MCF 10A (cell line): ENCODE measurements around the gene GNAI3. TPM values are rescaled to one million over a fixed set of nuclear protein-coding genes. Genes with fewer than 3 reads are reported as not detected.

ENCODE experiments used
- BruUV-seq: library from RNA; stranded (reverse); fragments of 400-500 nt; replicated peaks from 2 replicates; lab custom pipeline; 2021; lab: Mats Ljungman, UMichigan
- CTCF ChIA-PET: fragments of 300-600 bp; sonication (Branson Sonifier 250); formaldehyde crosslinking; extraction: SDS; loops from one replicate; lab custom pipeline; 2021; ENCODE audit warnings: antibody characterized with exemption, inconsistent platforms; lab: Yijun Ruan, JAX
- POLR2A ChIA-PET: fragments of 300-600, 350-650 bp; sonication (Branson Sonifier 250); formaldehyde crosslinking; extraction: SDS; loops from one replicate; lab custom pipeline; 2020; ENCODE audit warnings: antibody characterized with exemption, inconsistent platforms; lab: Yijun Ruan, JAX
- DNase-seq: peaks from one replicate; pipeline ENCODE4 v3.0.0-alpha.2; 2018; ENCODE audit not compliant: unreplicated experiment
- H3K27ac Mint-ChIP-seq: one replicate; pipeline ENCODE4 v1.8.0; 2022; ENCODE audit warnings: mild to moderate bottlenecking, low read depth, mixed read lengths; ENCODE audit not compliant: unreplicated experiment
- H3K27me3 Mint-ChIP-seq: one replicate; pipeline ENCODE4 v1.8.0; 2022; ENCODE audit warnings: mixed read lengths; ENCODE audit not compliant: insufficient read depth, unreplicated experiment
- H3K36me3 Mint-ChIP-seq: one replicate; pipeline ENCODE4 v1.8.0; 2022; ENCODE audit warnings: mild to moderate bottlenecking, moderate library complexity, mixed read lengths; ENCODE audit not compliant: insufficient read depth, unreplicated experiment
- H3K4me1 Mint-ChIP-seq: one replicate; pipeline ENCODE4 v1.8.0; 2022; ENCODE audit warnings: mixed read lengths; ENCODE audit not compliant: insufficient read depth, unreplicated experiment
- H3K4me3 Mint-ChIP-seq: one replicate; pipeline ENCODE4 v1.8.0; 2022; ENCODE audit warnings: mild to moderate bottlenecking, moderate library complexity, mixed read lengths; ENCODE audit not compliant: unreplicated experiment
- H3K9me3 Mint-ChIP-seq: one replicate; pipeline ENCODE4 v1.8.0; 2022; ENCODE audit warnings: mixed read lengths; ENCODE audit not compliant: unreplicated experiment
- CTCF ChIP-seq: fragments of 200-600 bp; IDR thresholded peaks from one replicate; pipeline ENCODE4 v1.8.0; 2022; ENCODE audit warnings: antibody characterized with exemption, mild to moderate bottlenecking; ENCODE audit not compliant: unreplicated experiment
- intact Hi-C: fragments of 100-400 bp; cut with micrococcal nuclease; formaldehyde crosslinking; loops from 2 replicates; pipeline ENCODE4 v1.14.1; 2022
- total RNA-seq: library from RNA; stranded (reverse); gene quantifications from 2 replicates; pipeline ENCODE4 v1.2.3, GENCODE V29; 2022

Gene GNAI3
- total RNA-seq, 1 experiment from 2014 or later = 8.0 TPM

- Mint-ChIP-seq H3K36me3 (no peaks in the 10 kb centered on the region), H3K4me3 (no peak overlapping the region), H3K27ac (no peak overlapping the region), H3K9me3 (no peaks in the 10 kb centered on the region), H3K27me3 (peaks cover 11% of the 10 kb centered on the region), H3K4me1 (no peaks in the 10 kb centered on the region)
- POLR2A ChIA-PET = interaction anchor here (1.2 kb wide), 1 partner anchor 24 kb away, joined by 4 read pairs; the partner anchor contains the start of gene CYB561D1
- intact Hi-C loops = no loop called here
- CTCF ChIA-PET = interaction anchor here (1.5 to 40.0 kb wide), 4 partner anchors 12 to 24 kb away, joined by 3 to 1071 read pairs (median 24); partner anchors contain the start of genes CYB561D1 and GPR61
- no peak for DNase-seq
- BruUV-seq = no TSS peak
- no peak for TF ChIP-seq CTCF
Measured at GRCh38 chr1:109516872-109517271, 31.5 kb upstream of the GNAI3 start.

DNA sequence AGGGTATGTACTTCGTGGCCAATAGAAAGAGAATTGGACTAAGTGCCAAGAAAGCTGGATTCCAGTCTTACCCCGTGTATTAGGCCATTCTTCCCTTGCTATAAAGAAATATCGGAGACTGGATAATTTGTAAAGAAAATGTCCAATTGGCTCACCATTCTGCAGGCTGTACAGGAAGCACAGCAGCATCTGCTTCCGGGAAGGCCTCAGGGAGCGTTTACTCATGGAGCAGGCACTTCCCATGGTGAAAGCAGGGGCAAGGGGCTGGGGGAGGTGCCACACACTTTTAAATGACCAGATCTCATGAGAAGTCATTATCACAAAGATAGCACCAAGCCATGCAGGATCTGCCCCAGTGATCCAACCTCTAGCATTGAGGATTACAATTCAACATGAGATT is 31.1 kb upstream of the GNAI3 start:
- no peak overlapping the region for H3K4me3 Mint-ChIP-seq
- no TSS peak for BruUV-seq
- H3K36me3 Mint-ChIP-seq = no peaks in the 10 kb centered on the region
- intact Hi-C loops = no loop called here
- no peak for TF ChIP-seq CTCF
- no peaks in the 10 kb centered on the region for H3K4me1 Mint-ChIP-seq
- no peak overlapping the region for H3K27ac Mint-ChIP-seq
- ChIA-PET CTCF (interaction anchor here (0.6 to 40.0 kb wide), 6 partner anchors 17 to 1705 kb away, joined by 3 to 1071 read pairs (median 4); partner anchors contain the start of genes CYB561D1 and GPR61), POLR2A (no interaction called here)
- no peaks in the 10 kb centered on the region for H3K9me3 Mint-ChIP-seq
- DNase-seq = no peak
- H3K27me3 Mint-ChIP-seq = peaks cover 11% of the 10 kb centered on the region

DNA sequence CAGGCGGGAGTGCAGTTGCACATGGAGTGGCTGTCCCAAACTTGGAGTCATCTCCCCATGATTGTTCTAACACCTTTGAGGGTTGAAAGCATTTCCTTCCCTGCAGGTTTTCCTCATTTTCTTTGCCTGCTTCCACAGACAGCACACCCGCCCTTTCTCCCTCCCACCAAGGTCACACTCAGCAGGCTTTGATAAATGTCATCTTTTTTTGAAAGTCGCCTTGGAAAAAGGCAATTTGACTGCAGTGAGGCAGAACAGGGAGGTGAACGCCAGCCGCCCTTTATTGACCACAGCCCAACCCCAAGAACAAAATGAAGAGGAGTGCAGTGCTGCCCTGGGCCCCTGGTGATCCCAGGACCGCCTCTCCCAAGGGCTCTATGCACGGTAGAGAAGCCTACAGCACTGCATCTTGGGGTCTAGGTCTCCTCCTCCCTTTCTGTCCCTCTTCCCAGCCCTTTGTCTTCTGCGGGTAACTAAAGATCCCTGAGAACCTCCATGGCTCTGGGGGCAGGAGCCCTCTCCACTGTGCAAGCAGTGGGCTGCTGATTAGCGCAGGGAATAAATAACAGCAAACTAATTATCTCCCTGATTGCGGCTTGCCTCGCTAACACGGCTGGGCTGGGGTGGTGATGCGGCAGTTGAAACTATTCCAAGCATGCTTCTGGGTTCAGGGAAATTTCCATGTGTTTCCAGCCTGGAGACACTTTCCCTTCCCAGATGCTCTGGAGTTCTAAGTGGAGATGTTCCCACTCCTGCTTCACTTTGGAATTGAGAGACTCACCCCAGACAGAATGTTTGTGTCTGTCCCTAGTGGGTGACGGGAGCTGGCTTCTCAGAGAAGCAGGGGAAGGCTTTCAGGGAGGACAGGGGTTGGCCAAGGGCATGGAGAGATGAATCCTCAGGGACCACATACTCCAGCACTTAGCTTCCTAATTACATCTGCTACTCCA is 27.1 kb upstream of the GNAI3 start:
- Mint-ChIP-seq H3K9me3 (no peaks in the 10 kb centered on the region), H3K4me1 (no peaks in the 10 kb centered on the region), H3K27me3 (peaks cover 24% of the 10 kb centered on the region), H3K36me3 (no peaks in the 10 kb centered on the region), H3K27ac (no peak overlapping the region), H3K4me3 (no peak overlapping the region)
- BruUV-seq = no TSS peak
- POLR2A ChIA-PET = interaction anchor here (0.9 kb wide), 2 partner anchors 11 to 27 kb away, joined by 4 read pairs; partner anchors contain the start of genes AMIGO1 and GNAI3
- DNase-seq = no peak
- intact Hi-C loops = no loop called here
- CTCF ChIA-PET = interaction anchor here (0.7 to 40.0 kb wide), 5 partner anchors 11 to 27 kb away, joined by 3 to 1071 read pairs (median 41); partner anchors contain the start of genes AMIGO1, ATXN7L2, CYB561D1 and GPR61
- no peak for TF ChIP-seq CTCF

DNA sequence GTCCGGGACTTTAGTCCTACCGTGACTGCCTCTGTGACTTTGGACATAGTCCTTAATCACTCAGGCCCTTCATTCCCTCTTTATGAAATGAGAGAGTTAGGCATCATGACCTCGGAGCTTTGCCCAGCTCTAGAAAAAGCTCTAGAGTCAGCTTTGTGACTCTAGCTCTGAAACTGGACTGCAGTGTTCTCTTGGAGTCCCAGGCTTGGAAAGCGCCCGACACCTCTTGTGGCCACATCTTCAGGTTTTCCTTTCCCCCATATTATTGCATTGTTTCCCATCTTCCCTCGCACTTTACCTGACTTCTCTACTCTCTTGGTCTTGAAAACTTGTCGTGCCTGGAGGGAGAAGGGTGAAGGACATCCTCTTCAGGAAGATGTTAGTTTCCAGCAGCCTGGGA is 26.4 kb upstream of the GNAI3 start:
- Mint-ChIP-seq H3K4me3 (no peak overlapping the region), H3K9me3 (no peaks in the 10 kb centered on the region), H3K36me3 (no peaks in the 10 kb centered on the region), H3K27me3 (peaks cover 28% of the 10 kb centered on the region), H3K4me1 (no peaks in the 10 kb centered on the region), H3K27ac (no peak overlapping the region)
- BruUV-seq = no TSS peak
- DNase-seq = no peak
- POLR2A ChIA-PET = interaction anchor here (0.9 kb wide), 1 partner anchor 27 kb away, joined by 4 read pairs; the partner anchor contains the start of gene GNAI3
- CTCF ChIA-PET = interaction anchor here (0.7 to 26.1 kb wide), 3 partner anchors 11 to 21 kb away, joined by 3 to 1071 read pairs (median 41); partner anchors contain the start of genes AMIGO1, ATXN7L2 and CYB561D1
- intact Hi-C loops = no loop called here
- no peak for TF ChIP-seq CTCF
